ENCODE measurements around the gene ZMYND8.
A peak's percentile ranks its signal among the peaks of the same experiment; 100 is the strongest.

ZMYND8 gene

DNA sequence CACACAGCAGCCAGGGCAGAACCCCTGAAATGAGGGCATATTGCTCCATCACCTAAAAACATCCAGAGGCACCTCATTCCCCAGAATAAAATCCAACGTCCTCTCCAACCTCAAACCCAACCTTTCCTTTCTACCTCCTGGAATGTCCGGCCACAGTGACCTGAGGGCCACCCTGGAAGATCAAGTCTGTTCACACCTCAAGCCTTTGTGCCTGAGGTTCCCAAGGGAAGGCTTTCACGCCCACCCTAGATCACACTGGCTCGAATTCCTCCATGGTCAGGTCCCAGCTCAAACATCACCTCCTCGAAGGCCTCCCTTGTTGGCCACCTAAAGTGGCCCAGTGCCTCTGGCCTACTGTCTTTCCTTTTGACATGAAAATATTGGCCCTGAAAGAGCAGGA lies 88.9 kb downstream of the ZMYND8 start:
- Histone ChIP-seq H3K4me2 (ENCODE audit: low read depth, low read length) (no peak overlapping the region), H3K9me2 (replicated peaks; ENCODE audit: insufficient read depth, low read length) (no peaks in the 10 kb centered on the region), H3K9ac (ENCODE audit: low read length) (no peak overlapping the region), H3K27ac (ENCODE audit: low read length) (no peak overlapping the region), H4K20me1 (ENCODE audit: insufficient read depth, low read length) (peaks cover 3% of the 10 kb centered on the region; the same call in 1 of the 2 replicates), H3F3A (ENCODE audit: insufficient read depth, low read length) (peaks cover 19% of the 10 kb centered on the region), H3K4me1 (ENCODE audit: low read length) (peaks cover 37% of the 10 kb centered on the region), H3K9me3 (replicated peaks; ENCODE audit: insufficient read depth, low read length) (no peaks in the 10 kb centered on the region), H2AFZ (ENCODE audit: low read length) (no peak overlapping the region), H3K4me3 (ENCODE audit: low read length) (no peak overlapping the region), H3K36me3 (replicated peaks; ENCODE audit: insufficient read depth, low read length) (no peaks in the 10 kb centered on the region), H3K79me2 (ENCODE audit: low read length) (peaks cover 89% of the 10 kb centered on the region), H3K27me3 (replicated peaks; ENCODE audit: insufficient read depth, low read length) (no peaks in the 10 kb centered on the region)
- TF ChIP-seq, protein P1, sequence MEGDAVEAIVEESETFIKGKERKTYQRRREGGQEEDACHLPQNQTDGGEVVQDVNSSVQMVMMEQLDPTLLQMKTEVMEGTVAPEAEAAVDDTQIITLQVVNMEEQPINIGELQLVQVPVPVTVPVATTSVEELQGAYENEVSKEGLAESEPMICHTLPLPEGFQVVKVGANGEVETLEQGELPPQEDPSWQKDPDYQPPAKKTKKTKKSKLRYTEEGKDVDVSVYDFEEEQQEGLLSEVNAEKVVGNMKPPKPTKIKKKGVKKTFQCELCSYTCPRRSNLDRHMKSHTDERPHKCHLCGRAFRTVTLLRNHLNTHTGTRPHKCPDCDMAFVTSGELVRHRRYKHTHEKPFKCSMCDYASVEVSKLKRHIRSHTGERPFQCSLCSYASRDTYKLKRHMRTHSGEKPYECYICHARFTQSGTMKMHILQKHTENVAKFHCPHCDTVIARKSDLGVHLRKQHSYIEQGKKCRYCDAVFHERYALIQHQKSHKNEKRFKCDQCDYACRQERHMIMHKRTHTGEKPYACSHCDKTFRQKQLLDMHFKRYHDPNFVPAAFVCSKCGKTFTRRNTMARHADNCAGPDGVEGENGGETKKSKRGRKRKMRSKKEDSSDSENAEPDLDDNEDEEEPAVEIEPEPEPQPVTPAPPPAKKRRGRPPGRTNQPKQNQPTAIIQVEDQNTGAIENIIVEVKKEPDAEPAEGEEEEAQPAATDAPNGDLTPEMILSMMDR (IDR thresholded peaks at IDR 0.05; ENCODE audit: low read length): no peak
- no peak for TF ChIP-seq EZH2phosphoT487 (IDR thresholded peaks at IDR 0.05; ENCODE audit: low read length)
- TF ChIP-seq EZH2 (optimal IDR thresholded peaks at IDR 0.05; ENCODE audit: low read depth, low read length): no peak
- DNase-seq: no peak

DNA sequence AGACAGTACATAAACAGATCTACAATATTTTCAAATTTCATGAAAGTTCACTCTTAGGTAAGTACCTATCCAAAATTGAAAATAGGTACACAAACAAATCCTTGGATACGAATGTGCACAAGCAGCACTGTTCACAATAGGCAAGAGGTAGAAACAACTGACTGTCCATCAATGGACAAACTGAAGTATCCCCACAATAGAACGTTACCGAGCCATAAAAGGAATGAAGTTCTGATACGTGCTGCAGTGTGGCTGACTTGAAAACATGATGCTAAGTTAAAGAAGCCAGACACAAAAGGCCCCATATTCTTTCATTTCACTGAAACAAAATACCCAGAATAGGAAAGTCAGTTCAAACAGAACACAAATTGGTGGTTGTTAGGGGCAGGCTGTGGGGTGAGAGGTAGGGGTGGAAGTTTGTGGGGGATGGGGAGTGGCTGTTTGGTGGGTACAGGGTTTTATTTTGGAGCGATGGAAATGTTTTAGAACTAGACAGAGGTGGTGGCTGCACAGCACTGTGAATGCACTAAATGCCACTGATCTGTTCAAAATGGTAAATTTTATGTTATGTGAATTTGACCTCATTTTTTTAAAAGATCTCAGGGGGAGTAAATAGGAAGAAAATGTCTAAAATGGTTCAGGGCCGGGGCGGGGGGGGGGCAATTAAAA lies 89.5 kb downstream of the ZMYND8 start:
- TF ChIP-seq, protein P1 (IDR thresholded peaks at IDR 0.05; ENCODE audit: low read length): no peak
- no peak for TF ChIP-seq EZH2 (optimal IDR thresholded peaks at IDR 0.05; ENCODE audit: low read depth, low read length)
- TF ChIP-seq EZH2phosphoT487 (IDR thresholded peaks at IDR 0.05; ENCODE audit: low read length): no peak
- H3K4me2 ChIP-seq (ENCODE audit: low read depth, low read length): no peak overlapping the region
- no peak overlapping the region; the same call in 1 of the 2 replicates for H3K27ac ChIP-seq (ENCODE audit: low read length)
- H3K4me1 ChIP-seq (ENCODE audit: low read length): peaks cover 42% of the 10 kb centered on the region
- peaks cover 87% of the 10 kb centered on the region for H3K79me2 ChIP-seq (ENCODE audit: low read length)
- H3K9me2 ChIP-seq (replicated peaks; ENCODE audit: insufficient read depth, low read length): no peaks in the 10 kb centered on the region
- no peaks in the 10 kb centered on the region for H3K36me3 ChIP-seq (replicated peaks; ENCODE audit: insufficient read depth, low read length)
- H3K9me3 ChIP-seq (replicated peaks; ENCODE audit: insufficient read depth, low read length): no peaks in the 10 kb centered on the region
- H4K20me1 ChIP-seq (ENCODE audit: insufficient read depth, low read length): no peaks in the 10 kb centered on the region
- H3K9ac ChIP-seq (ENCODE audit: low read length): no peak overlapping the region
- H3K27me3 ChIP-seq (replicated peaks; ENCODE audit: insufficient read depth, low read length): no peaks in the 10 kb centered on the region
- no peak overlapping the region for H3K4me3 ChIP-seq (ENCODE audit: low read length)
- no peak overlapping the region for H2AFZ ChIP-seq (ENCODE audit: low read length)
- H3F3A ChIP-seq (ENCODE audit: insufficient read depth, low read length): peaks cover 26% of the 10 kb centered on the region
- DNase-seq: no peak

DNA sequence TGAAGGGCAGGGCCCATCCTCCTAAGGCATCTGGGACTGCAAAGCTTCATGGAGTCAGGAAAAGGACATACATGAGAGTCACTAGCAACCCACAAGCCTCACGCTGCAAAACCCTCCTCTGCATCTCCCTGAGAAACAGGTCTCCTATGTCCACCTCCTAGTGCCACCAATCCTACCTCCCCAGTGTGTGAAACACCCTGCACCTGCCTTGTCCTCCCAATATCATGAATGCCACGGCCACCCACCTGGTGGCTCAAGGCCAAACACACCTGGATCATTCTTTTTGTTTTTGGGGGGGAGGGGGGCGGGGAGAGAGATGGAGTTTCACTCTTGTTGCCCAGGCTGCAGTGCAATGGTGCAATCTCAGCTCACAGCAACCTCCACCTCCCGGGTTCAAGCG lies 90.5 kb downstream of the ZMYND8 start:
- H3K4me2 ChIP-seq (ENCODE audit: low read depth, low read length): no peak overlapping the region
- no peak overlapping the region for H2AFZ ChIP-seq (ENCODE audit: low read length)
- no peaks in the 10 kb centered on the region for H3K27me3 ChIP-seq (replicated peaks; ENCODE audit: insufficient read depth, low read length)
- peaks cover 50% of the 10 kb centered on the region for H3K4me1 ChIP-seq (ENCODE audit: low read length)
- H3K9me2 ChIP-seq (replicated peaks; ENCODE audit: insufficient read depth, low read length): no peaks in the 10 kb centered on the region
- H3K36me3 ChIP-seq (replicated peaks; ENCODE audit: insufficient read depth, low read length): no peaks in the 10 kb centered on the region
- H3K27ac ChIP-seq (ENCODE audit: low read length): peak overlapping the region; percentile 20; the same call in 1 of the 2 replicates
- H3F3A ChIP-seq (ENCODE audit: insufficient read depth, low read length): peaks cover 32% of the 10 kb centered on the region
- no peaks in the 10 kb centered on the region for H4K20me1 ChIP-seq (ENCODE audit: insufficient read depth, low read length)
- no peak overlapping the region for H3K4me3 ChIP-seq (ENCODE audit: low read length)
- no peak overlapping the region for H3K9ac ChIP-seq (ENCODE audit: low read length)
- H3K79me2 ChIP-seq (ENCODE audit: low read length): peaks cover 88% of the 10 kb centered on the region
- H3K9me3 ChIP-seq (replicated peaks; ENCODE audit: insufficient read depth, low read length): no peaks in the 10 kb centered on the region
- TF ChIP-seq EZH2 (optimal IDR thresholded peaks at IDR 0.05; ENCODE audit: low read depth, low read length) (no peak), EZH2phosphoT487 (IDR thresholded peaks at IDR 0.05; ENCODE audit: low read length) (no peak)
- TF ChIP-seq, protein P1 (IDR thresholded peaks at IDR 0.05; ENCODE audit: low read length): no peak
- DNase-seq: peak; percentile 24
